Osteoblast (primary cell): ENCODE data around the gene LHFPL3. TPM values are rescaled to one million over a fixed set of nuclear protein-coding genes. Genes with fewer than 3 reads are reported as not detected.

Experiments
- DNase-seq: peaks from one replicate; pipeline ENCODE4 v3.0.0; 2011; ENCODE audit warnings: low spot score, mixed read lengths; ENCODE audit not compliant: insufficient read length; ENCODE audit errors: missing footprints
- H2AFZ ChIP-seq: 2 replicates; pipeline ENCODE4 v1.6.0; 2011; ENCODE audit warnings: mild to moderate bottlenecking, low read length
- H3K27ac ChIP-seq: 2 replicates; pipeline ENCODE4 v1.5.1; 2011; ENCODE audit warnings: mild to moderate bottlenecking, low read depth, low read length, moderate library complexity
- H3K27me3 ChIP-seq: 2 replicates; pipeline ENCODE4 v1.6.0; 2012; ENCODE audit warnings: mild to moderate bottlenecking, control low read depth, inconsistent platforms, low read length, moderate library complexity; ENCODE audit not compliant: insufficient read depth
- H3K36me3 ChIP-seq: 2 replicates; pipeline ENCODE4 v1.5.1; 2011; ENCODE audit warnings: mild to moderate bottlenecking, low read length, control low read depth, moderate library complexity; ENCODE audit not compliant: insufficient read depth
- H3K4me1 ChIP-seq: 2 replicates; pipeline ENCODE4 v1.5.1; 2011; ENCODE audit warnings: mild to moderate bottlenecking, low read length, control low read depth, moderate library complexity; ENCODE audit not compliant: insufficient read depth
- H3K4me2 ChIP-seq: 2 replicates; pipeline ENCODE4 v1.6.0; 2011; ENCODE audit warnings: mild to moderate bottlenecking, low read length; ENCODE audit not compliant: insufficient read depth
- H3K4me3 ChIP-seq: fragments of 200-600 bp; sonication (generic); 3 replicates; pipeline ENCODE4 v1.5.1; 2012; ENCODE audit warnings: mild to moderate bottlenecking, low read length, inconsistent platforms; ENCODE audit not compliant: insufficient read depth
- H3K79me2 ChIP-seq: 2 replicates; pipeline ENCODE4 v1.6.0; 2012; ENCODE audit warnings: mild to moderate bottlenecking, low read length, control low read depth, inconsistent platforms; ENCODE audit not compliant: insufficient read depth
- H3K9me3 ChIP-seq: 2 replicates; pipeline ENCODE4 v1.5.1; 2011; ENCODE audit warnings: low read depth, low read length, control low read depth
- H4K20me1 ChIP-seq: 2 replicates; pipeline ENCODE4 v1.6.0; 2012; ENCODE audit warnings: mild to moderate bottlenecking, low read length, control low read depth; ENCODE audit not compliant: insufficient read depth
- total RNA-seq: library from RNA; depleted of rRNA; stranded (reverse); fragments of >200 nt; gene quantifications from 2 replicates; pipeline ENCODE4 v1.2.3, GENCODE V29; 2012
- TF ChIP-seq, protein P1 (sequence below): IDR thresholded peaks from 2 replicates; pipeline ENCODE4 v1.5.1; 2011; ENCODE audit warnings: mild to moderate bottlenecking, low read depth, low read length, moderate library complexity; ENCODE audit errors: extremely low read depth

Gene LHFPL3
- total RNA-seq, 1 donor = not detected

DNA sequence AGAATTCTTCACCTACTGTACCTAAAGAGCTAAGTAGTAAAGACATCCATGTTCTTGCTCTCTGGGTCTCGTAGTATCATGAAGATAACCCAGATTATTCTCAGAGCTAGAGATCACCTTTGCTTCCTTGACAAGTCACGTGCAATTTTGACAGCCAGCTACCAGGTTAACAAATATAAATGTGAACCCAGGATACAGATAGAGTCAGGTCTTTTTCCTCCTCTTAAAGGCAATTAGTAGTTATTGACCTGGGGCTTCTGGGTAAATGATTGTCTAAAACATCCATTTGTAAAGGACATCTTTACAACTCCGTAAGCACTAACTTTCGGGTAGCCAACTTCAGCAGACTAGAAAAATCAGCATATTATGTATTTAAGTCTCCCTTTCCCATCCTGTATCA, 28.8 kb downstream of the LHFPL3 start:
- no peak overlapping the region for H3K4me3 ChIP-seq
- H3K4me2 ChIP-seq = no peak overlapping the region
- no peaks in the 10 kb centered on the region for H4K20me1 ChIP-seq
- no peak overlapping the region for H2AFZ ChIP-seq
- DNase-seq = no peak
- H3K4me1 ChIP-seq = no peaks in the 10 kb centered on the region
- H3K79me2 ChIP-seq = no peaks in the 10 kb centered on the region
- no peaks in the 10 kb centered on the region for H3K36me3 ChIP-seq
- no peaks in the 10 kb centered on the region for H3K9me3 ChIP-seq
- H3K27ac ChIP-seq = no peak overlapping the region
- TF ChIP-seq, protein P1, sequence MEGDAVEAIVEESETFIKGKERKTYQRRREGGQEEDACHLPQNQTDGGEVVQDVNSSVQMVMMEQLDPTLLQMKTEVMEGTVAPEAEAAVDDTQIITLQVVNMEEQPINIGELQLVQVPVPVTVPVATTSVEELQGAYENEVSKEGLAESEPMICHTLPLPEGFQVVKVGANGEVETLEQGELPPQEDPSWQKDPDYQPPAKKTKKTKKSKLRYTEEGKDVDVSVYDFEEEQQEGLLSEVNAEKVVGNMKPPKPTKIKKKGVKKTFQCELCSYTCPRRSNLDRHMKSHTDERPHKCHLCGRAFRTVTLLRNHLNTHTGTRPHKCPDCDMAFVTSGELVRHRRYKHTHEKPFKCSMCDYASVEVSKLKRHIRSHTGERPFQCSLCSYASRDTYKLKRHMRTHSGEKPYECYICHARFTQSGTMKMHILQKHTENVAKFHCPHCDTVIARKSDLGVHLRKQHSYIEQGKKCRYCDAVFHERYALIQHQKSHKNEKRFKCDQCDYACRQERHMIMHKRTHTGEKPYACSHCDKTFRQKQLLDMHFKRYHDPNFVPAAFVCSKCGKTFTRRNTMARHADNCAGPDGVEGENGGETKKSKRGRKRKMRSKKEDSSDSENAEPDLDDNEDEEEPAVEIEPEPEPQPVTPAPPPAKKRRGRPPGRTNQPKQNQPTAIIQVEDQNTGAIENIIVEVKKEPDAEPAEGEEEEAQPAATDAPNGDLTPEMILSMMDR = no peak
- no peaks in the 10 kb centered on the region for H3K27me3 ChIP-seq

- Histone ChIP-seq H3K9me3 (no peaks in the 10 kb centered on the region), H3K27me3 (no peaks in the 10 kb centered on the region), H3K79me2 (no peaks in the 10 kb centered on the region), H3K4me2 (no peak overlapping the region), H3K4me1 (no peaks in the 10 kb centered on the region), H4K20me1 (no peaks in the 10 kb centered on the region), H3K4me3 (no peak overlapping the region), H2AFZ (no peak overlapping the region), H3K36me3 (no peaks in the 10 kb centered on the region), H3K27ac (no peak overlapping the region)
- no peak for DNase-seq
- TF ChIP-seq, protein P1 = no peak
These were observed 30.2 kb downstream of the LHFPL3 start for GRCh38 chr7:104358446-104359132.

GRCh38 chr7:104362756-104363155, 34.4 kb downstream of the LHFPL3 start:
- H3K9me3 ChIP-seq = no peaks in the 10 kb centered on the region
- TF ChIP-seq, protein P1 = no peak
- no peaks in the 10 kb centered on the region for H3K4me1 ChIP-seq
- H3K27me3 ChIP-seq = no peaks in the 10 kb centered on the region
- no peaks in the 10 kb centered on the region for H4K20me1 ChIP-seq
- H3K36me3 ChIP-seq = no peaks in the 10 kb centered on the region
- no peak overlapping the region for H3K4me2 ChIP-seq
- no peak overlapping the region for H3K4me3 ChIP-seq
- H3K27ac ChIP-seq = no peak overlapping the region
- DNase-seq = no peak
- no peak overlapping the region for H2AFZ ChIP-seq
- no peaks in the 10 kb centered on the region for H3K79me2 ChIP-seq

DNA sequence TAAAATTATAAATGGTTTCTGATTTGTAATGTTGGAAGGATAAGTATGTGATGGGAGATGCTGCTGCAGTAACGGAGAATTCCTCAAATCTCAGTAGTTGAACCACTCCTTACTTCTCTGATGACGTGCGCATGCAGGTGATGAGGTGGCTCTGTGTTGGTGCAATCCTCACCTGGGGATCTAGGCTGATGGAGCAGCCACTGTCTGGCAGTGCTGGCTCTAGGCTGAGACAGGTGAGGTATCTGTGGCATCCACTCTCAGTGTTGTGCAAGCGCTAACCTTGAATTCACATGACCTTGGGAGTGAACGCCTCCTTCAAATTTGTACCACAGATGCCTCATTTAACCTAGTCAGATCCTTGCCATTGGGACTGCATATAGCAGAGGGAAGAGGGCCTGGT, 35.0 kb downstream of the LHFPL3 start:
- H3K36me3 ChIP-seq = no peaks in the 10 kb centered on the region
- H3K27ac ChIP-seq = no peak overlapping the region
- no peaks in the 10 kb centered on the region for H3K4me1 ChIP-seq
- TF ChIP-seq, protein P1 = no peak
- H3K9me3 ChIP-seq = no peaks in the 10 kb centered on the region
- H2AFZ ChIP-seq = no peak overlapping the region
- H3K4me3 ChIP-seq = no peak overlapping the region
- H4K20me1 ChIP-seq = no peaks in the 10 kb centered on the region
- H3K27me3 ChIP-seq = no peaks in the 10 kb centered on the region
- H3K79me2 ChIP-seq = no peaks in the 10 kb centered on the region
- H3K4me2 ChIP-seq = no peak overlapping the region
- no peak for DNase-seq
